Esophagus (tissue), 2 donors: ENCODE measurements around the gene KRTAP5-10. TPM values are rescaled to one million over a fixed set of nuclear protein-coding genes. Genes with fewer than 3 reads are reported as not detected.
"Not testable (repeated sequence)": the region's sequence is repeated elsewhere in the genome, so short reads cannot be mapped to it uniquely, and the experiment has no call there.

ENCODE experiments used
- H3K27ac ChIP-seq, 2 donors: one replicate each; pipeline ENCODE4 v1.5.1; 2013; ENCODE audit warnings: low read depth in 2 of 2, mild to moderate bottlenecking in 2 of 2, inconsistent platforms in 1 of 2, low read length in 1 of 2, moderate library complexity in 1 of 2
- H3K27me3 ChIP-seq, 2 donors: one replicate each; pipeline ENCODE4 v1.6.1; 2013; ENCODE audit warnings: low read length in 2 of 2, control low read depth in 1 of 2, mild to moderate bottlenecking in 1 of 2; ENCODE audit not compliant: insufficient read depth in 2 of 2, control insufficient read depth in 1 of 2
- H3K36me3 ChIP-seq, 2 donors: one replicate each; pipeline ENCODE4 v1.6.1; 2013; ENCODE audit warnings: low read length in 1 of 2; ENCODE audit not compliant: control insufficient read depth in 2 of 2, insufficient read depth in 2 of 2
- H3K4me1 ChIP-seq, 2 donors: one replicate each; pipeline ENCODE4 v1.6.1; 2013; ENCODE audit warnings: low read length in 1 of 2; ENCODE audit not compliant: control insufficient read depth in 2 of 2, insufficient read depth in 2 of 2
- H3K4me3 ChIP-seq, 2 donors: one replicate each; pipeline ENCODE4 v1.5.1; 2013; ENCODE audit warnings: low read length in 2 of 2, mild to moderate bottlenecking in 2 of 2, low read depth in 1 of 2, moderate library complexity in 1 of 2
- H3K9me3 ChIP-seq, 2 donors: one replicate each; pipeline ENCODE4 v1.6.1; 2013; ENCODE audit warnings: mild to moderate bottlenecking in 2 of 2, low read depth in 1 of 2, low read length in 1 of 2, moderate library complexity in 1 of 2; ENCODE audit not compliant: control insufficient read depth in 2 of 2, insufficient read depth in 1 of 2
- WGBS, 2 donors: extraction: QIAGEN DNeasy Blood & Tissue Kit; methylation state at CpG; one replicate each; pipeline ENCODE4 v1.1.7; 2013; 5-methylcytosine and 5-hydroxymethylcytosine counted together
- polyA plus RNA-seq, 2 donors: library from polyadenylated mRNA; stranded (reverse); fragments of 200-250 nt; gene quantifications; one replicate each; pipeline ENCODE4 v1.2.3, GENCODE V29; 2013
- donor health status: healthy with polysubstance abuse.
- donor health status: Bipolar disorder and iron deficiency.

KRTAP5-10 gene
- polyA plus RNA-seq, 2 donors, result 0.05 to 0.12 TPM

GRCh38 chr11:71555508-71555907 lies 9.9 kb upstream of the KRTAP5-10 start:
- WGBS, 2 donors, result 89 to 90% methylated on average over 10 to 11 of the region's 11 CpGs
- Histone ChIP-seq H3K27ac (no peak overlapping the region), H3K36me3 (no peaks in the 10 kb centered on the region), H3K27me3 (no peaks in the 10 kb centered on the region), H3K4me1 (no peaks in the 10 kb centered on the region), H3K9me3 (no peaks in the 10 kb centered on the region), H3K4me3 (no peak overlapping the region)

GRCh38 chr11:71556018-71556417 lies 9.3 kb upstream of the KRTAP5-10 start:
- Histone ChIP-seq H3K36me3 (no peaks in the 10 kb centered on the region), H3K27ac (no peak overlapping the region), H3K4me3 (no peak overlapping the region), H3K9me3 (no peaks in the 10 kb centered on the region), H3K4me1 (no peaks in the 10 kb centered on the region), H3K27me3 (no peaks in the 10 kb centered on the region)
- 90 to 91% methylated on average over 4 of the region's 4 CpGs for WGBS, 2 donors

GRCh38 chr11:71557257-71557656 lies 8.1 kb upstream of the KRTAP5-10 start:
- Histone ChIP-seq H3K27me3 (no peaks in the 10 kb centered on the region), H3K36me3 (no peaks in the 10 kb centered on the region), H3K4me1 (no peaks in the 10 kb centered on the region), H3K27ac (no peak overlapping the region), H3K9me3 (peaks cover 0 to 2% of the 10 kb centered on the region in 2 donors), H3K4me3 (no peak overlapping the region)

GRCh38 chr11:71558996-71559395 lies 6.4 kb upstream of the KRTAP5-10 start:
- no peaks in the 10 kb centered on the region for H3K36me3 ChIP-seq
- no peak overlapping the region for H3K27ac ChIP-seq
- peaks cover 0 to 2% of the 10 kb centered on the region in 2 donors for H3K27me3 ChIP-seq
- peaks cover 0 to 2% of the 10 kb centered on the region in 2 donors for H3K9me3 ChIP-seq
- no peak overlapping the region for H3K4me3 ChIP-seq
- 74 to 85% methylated on average over 1 of the region's 1 CpG for WGBS, 2 donors
- no peaks in the 10 kb centered on the region for H3K4me1 ChIP-seq

- Histone ChIP-seq H3K36me3 (no peaks in the 10 kb centered on the region), H3K4me1 (no peaks in the 10 kb centered on the region)
Observed at GRCh38 chr11:71562120-71562519, 3.2 kb upstream of the KRTAP5-10 start.

GRCh38 chr11:71563406-71563805 lies 2.0 kb upstream of the KRTAP5-10 start:
- Histone ChIP-seq H3K27ac (no peak overlapping the region), H3K4me3 (no peak overlapping the region), H3K27me3 (peaks cover 0 to 2% of the 10 kb centered on the region in 2 donors), H3K9me3 (peaks cover 0 to 2% of the 10 kb centered on the region in 2 donors), H3K36me3 (no peaks in the 10 kb centered on the region), H3K4me1 (no peaks in the 10 kb centered on the region)
- 30 to 33% methylated on average over 8 of the region's 8 CpGs for WGBS, 2 donors

More at GRCh38 chr11:71562120-71562519, 3.2 kb upstream of the KRTAP5-10 start:
- Histone ChIP-seq H3K27me3 (peaks cover 0 to 2% of the 10 kb centered on the region in 2 donors), H3K27ac (no peak overlapping the region), H3K9me3 (peaks cover 0 to 2% of the 10 kb centered on the region in 2 donors), H3K4me3 (no peak overlapping the region)

GRCh38 chr11:71564430-71564829 lies 933 bp upstream of the KRTAP5-10 start:
- 82 to 86% methylated on average over 4 of the region's 4 CpGs for WGBS, 2 donors
- Histone ChIP-seq H3K4me1 (peaks cover 0 to 3% of the 10 kb centered on the region in 2 donors), H3K27me3 (peaks cover 0 to 2% of the 10 kb centered on the region in 2 donors), H3K9me3 (peaks cover 0 to 2% of the 10 kb centered on the region in 2 donors), H3K4me3 (no peak overlapping the region), H3K36me3 (no peaks in the 10 kb centered on the region), H3K27ac (no peak overlapping the region)

- Histone ChIP-seq H3K4me1 (peaks cover 0 to 3% of the 10 kb centered on the region in 2 donors), H3K4me3 (no peak overlapping the region), H3K27ac (no peak overlapping the region), H3K9me3 (peaks cover 0 to 2% of the 10 kb centered on the region in 2 donors), H3K36me3 (no peaks in the 10 kb centered on the region), H3K27me3 (peaks cover 0 to 2% of the 10 kb centered on the region in 2 donors)
- WGBS, 2 donors, result 56 to 57% methylated on average over 10 of the region's 10 CpGs
Observed at GRCh38 chr11:71566081-71566620, 788 bp downstream of the KRTAP5-10 start.

GRCh38 chr11:71566626-71567599 lies 1.6 kb downstream of the KRTAP5-10 start:
- WGBS, 2 donors, result 74 to 75% methylated on average over 17 to 21 of the region's 21 CpGs
- not testable (repeated sequence) for H3K27ac ChIP-seq, H3K27me3 ChIP-seq, H3K4me1 ChIP-seq, H3K9me3 ChIP-seq, H3K36me3 ChIP-seq, H3K4me3 ChIP-seq
